NCI-H526 (cell line): ENCODE measurements around the gene ERGIC1.
"Not testable (repeated sequence)": the region's sequence is repeated elsewhere in the genome, so short reads cannot be mapped to it uniquely, and the experiment has no call there.

Source experiments
- DNase-seq, 2 experiments: peaks; one replicate each; lab custom pipeline; 2025; lab: John Stamatoyannopoulos, UW

Gene ERGIC1

GRCh38 chr5:172801179-172801671 lies 32.8 kb upstream of the ERGIC1 start:
- no peak for DNase-seq

GRCh38 chr5:172802112-172802511 lies 31.9 kb upstream of the ERGIC1 start:
- no peak for DNase-seq

- DNase-seq = no peak
These were observed 31.4 kb upstream of the ERGIC1 start for GRCh38 chr5:172802567-172803176.

- DNase-seq = no peak
These were observed 28.9 kb upstream of the ERGIC1 start for GRCh38 chr5:172805018-172805683.

GRCh38 chr5:172805736-172806255 lies 28.3 kb upstream of the ERGIC1 start:
- no peak for DNase-seq

- no peak for DNase-seq
These were observed 27.0 kb upstream of the ERGIC1 start for GRCh38 chr5:172806897-172807672.

GRCh38 chr5:172807766-172808311 lies 26.2 kb upstream of the ERGIC1 start:
- no peak for DNase-seq

- DNase-seq = no peak
These were observed 24.3 kb upstream of the ERGIC1 start for GRCh38 chr5:172809774-172810173.

- DNase-seq = not testable (repeated sequence)
These were observed 23.1 kb upstream of the ERGIC1 start for GRCh38 chr5:172810996-172811395.

GRCh38 chr5:172815631-172816030 lies 18.4 kb upstream of the ERGIC1 start:
- DNase-seq = no peak

GRCh38 chr5:172816925-172817562 lies 17.0 kb upstream of the ERGIC1 start:
- no peak for DNase-seq

- DNase-seq = no peak
These were observed 16.4 kb upstream of the ERGIC1 start for GRCh38 chr5:172817664-172818063.

GRCh38 chr5:172818081-172818480 lies 16.0 kb upstream of the ERGIC1 start:
- DNase-seq = no peak

- no peak for DNase-seq
These were observed 14.5 kb upstream of the ERGIC1 start for GRCh38 chr5:172819569-172819968.

- DNase-seq = no peak
These were observed 13.8 kb upstream of the ERGIC1 start for GRCh38 chr5:172820046-172820767.

- no peak for DNase-seq
These were observed 12.6 kb upstream of the ERGIC1 start for GRCh38 chr5:172821340-172821985.

- no peak for DNase-seq
These were observed 10.2 kb upstream of the ERGIC1 start for GRCh38 chr5:172823840-172824362.

- no peak for DNase-seq
These were observed 8.3 kb upstream of the ERGIC1 start for GRCh38 chr5:172825610-172826204.

- no peak for DNase-seq
These were observed 6.2 kb upstream of the ERGIC1 start for GRCh38 chr5:172827841-172828240.

GRCh38 chr5:172828911-172829431 lies 5.1 kb upstream of the ERGIC1 start:
- DNase-seq = no peak
